ENCODE measurements around the gene TSPAN3.

The TSPAN3 gene

GRCh38 chr15:77070495-77071304, at the start of gene TSPAN3:
TSS of gene TSPAN3 (minus strand) at chr15:77071109. CDS start at chr15:77070954, 155 bp downstream.
- H3K27me3 ChIP-seq (ENCODE audit: control insufficient read depth in 1 of 2, insufficient read depth in 2 of 2, low read length in 2 of 2) = no peaks in the 10 kb centered on the region
- H3K9ac ChIP-seq (ENCODE audit: low read depth in 1 of 2, low read length in 2 of 2) = peak within 1 kb of the TSS; percentile 83 to 91
- H3K36me3 ChIP-seq (ENCODE audit: control insufficient read depth in 1 of 2, insufficient read depth in 2 of 2, low read length in 2 of 2) = no peaks in the 10 kb centered on the region
- no peaks in the 10 kb centered on the region for H3K9me3 ChIP-seq (ENCODE audit: control insufficient read depth in 1 of 2, low read length in 2 of 2)
- H3K4me1 ChIP-seq (ENCODE audit: control insufficient read depth in 1 of 2, insufficient read depth in 2 of 2, low read length in 2 of 2) = peaks cover 29 to 31% of the 10 kb centered on the region in 2 donors
- H3K27ac ChIP-seq (ENCODE audit: low read depth, low read length) = peak within 1 kb of the TSS; percentile 85
- H3K4me3 ChIP-seq (ENCODE audit: low read depth in 1 of 2, low read length in 2 of 2) = peak within 1 kb of the TSS; percentile 81 to 92

- Histone ChIP-seq H3K4me3 (ENCODE audit: low read depth in 1 of 2, low read length in 2 of 2) (no peak overlapping the region), H3K4me1 (ENCODE audit: control insufficient read depth in 1 of 2, insufficient read depth in 2 of 2, low read length in 2 of 2) (peaks cover 0 to 7% of the 10 kb centered on the region in 2 donors), H3K27ac (ENCODE audit: low read depth, low read length) (no peak overlapping the region), H3K27me3 (ENCODE audit: control insufficient read depth in 1 of 2, insufficient read depth in 2 of 2, low read length in 2 of 2) (no peaks in the 10 kb centered on the region), H3K9me3 (ENCODE audit: control insufficient read depth in 1 of 2, low read length in 2 of 2) (no peaks in the 10 kb centered on the region), H3K36me3 (ENCODE audit: control insufficient read depth in 1 of 2, insufficient read depth in 2 of 2, low read length in 2 of 2) (no peaks in the 10 kb centered on the region), H3K9ac (ENCODE audit: low read depth in 1 of 2, low read length in 2 of 2) (no peak overlapping the region)
Observed at GRCh38 chr15:77120576-77120975, 49.7 kb upstream of the TSPAN3 start.

GRCh38 chr15:77119446-77119845, 48.5 kb upstream of the TSPAN3 start:
- Histone ChIP-seq H3K9ac (ENCODE audit: low read depth in 1 of 2, low read length in 2 of 2) (no peak overlapping the region), H3K4me1 (ENCODE audit: control insufficient read depth in 1 of 2, insufficient read depth in 2 of 2, low read length in 2 of 2) (peaks cover 0 to 7% of the 10 kb centered on the region in 2 donors), H3K27ac (ENCODE audit: low read depth, low read length) (no peak overlapping the region), H3K4me3 (ENCODE audit: low read depth in 1 of 2, low read length in 2 of 2) (no peak overlapping the region), H3K27me3 (ENCODE audit: control insufficient read depth in 1 of 2, insufficient read depth in 2 of 2, low read length in 2 of 2) (no peaks in the 10 kb centered on the region), H3K9me3 (ENCODE audit: control insufficient read depth in 1 of 2, low read length in 2 of 2) (no peaks in the 10 kb centered on the region), H3K36me3 (ENCODE audit: control insufficient read depth in 1 of 2, insufficient read depth in 2 of 2, low read length in 2 of 2) (peaks cover 0 to 6% of the 10 kb centered on the region in 2 donors)

DNA sequence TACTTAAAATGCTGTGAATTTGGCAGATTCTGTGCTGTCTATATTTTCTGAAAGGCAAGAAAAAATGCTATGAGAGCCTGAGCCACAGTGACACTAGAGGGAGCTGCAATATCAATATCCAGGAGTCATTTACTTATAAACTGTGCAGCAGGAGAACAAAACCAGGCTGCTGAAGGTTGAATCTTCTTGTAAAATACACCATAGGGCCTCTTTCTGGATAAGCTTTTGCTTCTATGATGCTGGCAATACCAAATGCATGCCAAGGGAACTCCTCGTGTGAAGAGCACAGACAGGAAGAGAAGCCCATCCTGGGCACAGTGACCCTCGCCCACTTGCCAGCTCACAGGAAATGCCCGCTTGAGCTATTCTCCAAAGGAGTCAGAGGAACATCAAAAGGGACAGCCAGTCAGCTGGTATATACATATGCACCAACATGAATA, 48.0 kb upstream of the TSPAN3 start:
- H3K27me3 ChIP-seq (ENCODE audit: control insufficient read depth in 1 of 2, insufficient read depth in 2 of 2, low read length in 2 of 2) = no peaks in the 10 kb centered on the region
- no peak overlapping the region for H3K4me3 ChIP-seq (ENCODE audit: low read depth in 1 of 2, low read length in 2 of 2)
- peaks cover 0 to 11% of the 10 kb centered on the region in 2 donors for H3K36me3 ChIP-seq (ENCODE audit: control insufficient read depth in 1 of 2, insufficient read depth in 2 of 2, low read length in 2 of 2)
- H3K27ac ChIP-seq (ENCODE audit: low read depth, low read length) = no peak overlapping the region
- no peaks in the 10 kb centered on the region for H3K9me3 ChIP-seq (ENCODE audit: control insufficient read depth in 1 of 2, low read length in 2 of 2)
- peaks cover 0 to 7% of the 10 kb centered on the region in 2 donors for H3K4me1 ChIP-seq (ENCODE audit: control insufficient read depth in 1 of 2, insufficient read depth in 2 of 2, low read length in 2 of 2)
- no peak overlapping the region for H3K9ac ChIP-seq (ENCODE audit: low read depth in 1 of 2, low read length in 2 of 2)

DNA sequence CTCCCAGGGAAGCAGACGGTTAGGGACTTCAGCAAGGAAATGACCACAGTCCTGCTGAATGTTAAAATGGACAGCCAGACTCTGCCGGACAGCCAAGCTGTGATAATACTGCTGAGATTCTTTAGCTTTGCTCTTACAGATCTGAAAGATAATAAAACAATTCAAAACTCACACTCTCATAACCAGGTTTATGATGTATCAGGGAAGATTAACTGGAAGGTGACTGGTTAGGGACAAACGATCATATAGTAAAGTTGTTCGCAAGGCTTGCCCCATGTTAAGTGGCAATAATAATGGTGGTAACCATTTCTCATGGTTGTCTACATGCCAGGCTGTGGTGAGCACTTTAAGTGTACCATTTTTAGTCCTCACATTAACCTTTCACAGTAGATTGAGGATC, 44.3 kb upstream of the TSPAN3 start:
- H3K9me3 ChIP-seq (ENCODE audit: control insufficient read depth in 1 of 2, low read length in 2 of 2) = no peaks in the 10 kb centered on the region
- H3K36me3 ChIP-seq (ENCODE audit: control insufficient read depth in 1 of 2, insufficient read depth in 2 of 2, low read length in 2 of 2) = peaks cover 7 to 27% of the 10 kb centered on the region in 2 donors
- no peak overlapping the region for H3K4me3 ChIP-seq (ENCODE audit: low read depth in 1 of 2, low read length in 2 of 2)
- H3K27ac ChIP-seq (ENCODE audit: low read depth, low read length) = no peak overlapping the region
- H3K9ac ChIP-seq (ENCODE audit: low read depth in 1 of 2, low read length in 2 of 2) = no peak overlapping the region
- H3K4me1 ChIP-seq (ENCODE audit: control insufficient read depth in 1 of 2, insufficient read depth in 2 of 2, low read length in 2 of 2) = peaks cover 0 to 7% of the 10 kb centered on the region in 2 donors
- no peaks in the 10 kb centered on the region for H3K27me3 ChIP-seq (ENCODE audit: control insufficient read depth in 1 of 2, insufficient read depth in 2 of 2, low read length in 2 of 2)

DNA sequence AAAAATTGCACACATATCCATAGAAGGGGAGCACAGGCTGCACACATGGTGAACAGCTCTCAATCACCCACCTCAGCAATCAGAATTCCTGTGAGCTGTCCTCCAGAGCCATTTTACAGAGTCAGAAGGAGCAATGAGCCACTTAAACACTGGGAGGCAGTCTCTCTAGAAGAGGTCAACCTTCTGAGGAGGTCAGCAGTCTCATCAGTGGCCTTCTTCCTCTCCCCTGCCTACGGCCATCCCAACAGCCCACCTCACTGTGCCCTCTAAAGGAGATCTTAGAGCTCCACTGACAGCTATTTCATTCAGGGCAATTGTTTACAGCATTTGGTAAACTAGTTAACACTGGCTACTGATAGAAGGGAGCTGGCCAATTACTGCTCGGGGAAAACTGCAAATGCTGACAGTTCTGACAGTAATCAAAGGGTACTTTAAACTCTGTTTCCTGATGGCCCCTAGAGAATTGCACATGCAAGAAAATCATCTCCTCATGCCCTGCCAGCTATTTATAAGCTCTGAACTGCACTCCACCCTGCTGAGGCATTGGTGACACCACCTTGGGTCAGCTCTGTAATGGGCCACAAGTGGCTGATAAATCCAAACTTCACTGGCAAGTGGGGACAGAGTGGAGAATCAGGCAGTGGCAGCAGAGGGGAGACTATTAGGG, 42.1 kb upstream of the TSPAN3 start:
- Histone ChIP-seq H3K36me3 (ENCODE audit: control insufficient read depth in 1 of 2, insufficient read depth in 2 of 2, low read length in 2 of 2) (peaks cover 7 to 27% of the 10 kb centered on the region in 2 donors), H3K9me3 (ENCODE audit: control insufficient read depth in 1 of 2, low read length in 2 of 2) (no peaks in the 10 kb centered on the region), H3K4me3 (ENCODE audit: low read depth in 1 of 2, low read length in 2 of 2) (no peak overlapping the region), H3K27ac (ENCODE audit: low read depth, low read length) (no peak overlapping the region), H3K9ac (ENCODE audit: low read depth in 1 of 2, low read length in 2 of 2) (no peak overlapping the region), H3K27me3 (ENCODE audit: control insufficient read depth in 1 of 2, insufficient read depth in 2 of 2, low read length in 2 of 2) (no peaks in the 10 kb centered on the region), H3K4me1 (ENCODE audit: control insufficient read depth in 1 of 2, insufficient read depth in 2 of 2, low read length in 2 of 2) (peaks cover 0 to 3% of the 10 kb centered on the region in 2 donors)

- H3K4me1 ChIP-seq (ENCODE audit: control insufficient read depth in 1 of 2, insufficient read depth in 2 of 2, low read length in 2 of 2) = peaks cover 0 to 3% of the 10 kb centered on the region in 2 donors
- H3K27ac ChIP-seq (ENCODE audit: low read depth, low read length) = no peak overlapping the region
- no peak overlapping the region for H3K4me3 ChIP-seq (ENCODE audit: low read depth in 1 of 2, low read length in 2 of 2)
- no peaks in the 10 kb centered on the region for H3K9me3 ChIP-seq (ENCODE audit: control insufficient read depth in 1 of 2, low read length in 2 of 2)
- no peaks in the 10 kb centered on the region for H3K27me3 ChIP-seq (ENCODE audit: control insufficient read depth in 1 of 2, insufficient read depth in 2 of 2, low read length in 2 of 2)
- peaks cover 7 to 27% of the 10 kb centered on the region in 2 donors for H3K36me3 ChIP-seq (ENCODE audit: control insufficient read depth in 1 of 2, insufficient read depth in 2 of 2, low read length in 2 of 2)
- H3K9ac ChIP-seq (ENCODE audit: low read depth in 1 of 2, low read length in 2 of 2) = no peak overlapping the region
Observed at GRCh38 chr15:77111789-77112188, 40.9 kb upstream of the TSPAN3 start.

GRCh38 chr15:77107531-77108355, 36.8 kb upstream of the TSPAN3 start:
- Histone ChIP-seq H3K4me1 (ENCODE audit: control insufficient read depth in 1 of 2, insufficient read depth in 2 of 2, low read length in 2 of 2) (peaks cover 0 to 1% of the 10 kb centered on the region in 2 donors), H3K9me3 (ENCODE audit: control insufficient read depth in 1 of 2, low read length in 2 of 2) (no peaks in the 10 kb centered on the region), H3K4me3 (ENCODE audit: low read depth in 1 of 2, low read length in 2 of 2) (no peak overlapping the region), H3K9ac (ENCODE audit: low read depth in 1 of 2, low read length in 2 of 2) (no peak overlapping the region), H3K36me3 (ENCODE audit: control insufficient read depth in 1 of 2, insufficient read depth in 2 of 2, low read length in 2 of 2) (peaks cover 3 to 11% of the 10 kb centered on the region in 2 donors), H3K27me3 (ENCODE audit: control insufficient read depth in 1 of 2, insufficient read depth in 2 of 2, low read length in 2 of 2) (no peaks in the 10 kb centered on the region), H3K27ac (ENCODE audit: low read depth, low read length) (no peak overlapping the region)

- H3K4me3 ChIP-seq (ENCODE audit: low read depth in 1 of 2, low read length in 2 of 2) = no peak overlapping the region
- peaks cover 3 to 11% of the 10 kb centered on the region in 2 donors for H3K36me3 ChIP-seq (ENCODE audit: control insufficient read depth in 1 of 2, insufficient read depth in 2 of 2, low read length in 2 of 2)
- no peak overlapping the region for H3K27ac ChIP-seq (ENCODE audit: low read depth, low read length)
- H3K9me3 ChIP-seq (ENCODE audit: control insufficient read depth in 1 of 2, low read length in 2 of 2) = no peaks in the 10 kb centered on the region
- H3K9ac ChIP-seq (ENCODE audit: low read depth in 1 of 2, low read length in 2 of 2) = no peak overlapping the region
- H3K4me1 ChIP-seq (ENCODE audit: control insufficient read depth in 1 of 2, insufficient read depth in 2 of 2, low read length in 2 of 2) = no peaks in the 10 kb centered on the region
- no peaks in the 10 kb centered on the region for H3K27me3 ChIP-seq (ENCODE audit: control insufficient read depth in 1 of 2, insufficient read depth in 2 of 2, low read length in 2 of 2)
Observed at GRCh38 chr15:77107068-77107467, 36.2 kb upstream of the TSPAN3 start.

All from duodenal mucosa (tissue), 2 donors.